Mammary epithelial cell (primary cell): Measurements from ENCODE around the gene STK17B.

Source experiments
- CTCF ChIP-seq, 2 donors: IDR thresholded peaks in 1 of 2; conservative IDR thresholded peaks in 1 of 2; 2 replicates each; pipeline ENCODE4 v1.5.1; 2011 to 2012; ENCODE audit warnings: inconsistent platforms in 2 of 2, low read length in 2 of 2, mild to moderate bottlenecking in 2 of 2, control low read depth in 1 of 2, low read depth in 1 of 2; ENCODE audit not compliant: insufficient read depth in 1 of 2; ENCODE audit errors: extremely low read depth in 1 of 2
- EZH2 ChIP-seq: IDR thresholded peaks from 2 replicates; pipeline ENCODE4 v1.6.1; 2012; ENCODE audit warnings: low read length, inconsistent platforms, borderline replicate concordance

- TF ChIP-seq CTCF (conservative IDR thresholded peaks at IDR 0.05 in 1 of 2, IDR thresholded peaks at IDR 0.05 in 1 of 2; ENCODE audit: extremely low read depth in 1 of 2, insufficient read depth in 1 of 2, low read depth in 1 of 2, low read length in 2 of 2) = no peak
- TF ChIP-seq EZH2 = no peak
Observed at GRCh38 chr2:196213252-196213980, 42.0 kb upstream of the STK17B start.
